Muscle of leg (tissue), 11 donors: ENCODE results near the gene KLHL10. TPM values are rescaled to one million over a fixed set of nuclear protein-coding genes. Genes with fewer than 3 reads are reported as not detected.

Experiments used
- DNase-seq: peaks from one replicate; pipeline ENCODE4 v3.0.0; 2013
- H3K27ac ChIP-seq: one replicate; pipeline ENCODE4 v1.5.1; 2013; ENCODE audit warnings: mild to moderate bottlenecking, low read length, control low read depth
- H3K27me3 ChIP-seq: one replicate; pipeline ENCODE4 v1.6.1; 2013; ENCODE audit warnings: low read length; ENCODE audit not compliant: control insufficient read depth, insufficient read depth
- H3K36me3 ChIP-seq: one replicate; pipeline ENCODE4 v1.6.1; 2013; ENCODE audit warnings: low read length; ENCODE audit not compliant: control insufficient read depth, insufficient read depth
- H3K4me1 ChIP-seq: one replicate; pipeline ENCODE4 v1.6.1; 2013; ENCODE audit warnings: low read length; ENCODE audit not compliant: control insufficient read depth, insufficient read depth
- H3K4me3 ChIP-seq: one replicate; pipeline ENCODE4 v1.5.1; 2013; ENCODE audit warnings: low read length, control low read depth
- H3K9me3 ChIP-seq: replicated peaks from 2 replicates; pipeline ENCODE4 v1.6.1; 2013; ENCODE audit warnings: low read depth, low read length; ENCODE audit not compliant: control insufficient read depth
- WGBS: methylation state at CpG from one replicate; pipeline ENCODE4 v1.1.5; 2013; ENCODE audit warnings: missing lambda C conversion rate; ENCODE audit not compliant: insufficient coverage; 5-methylcytosine and 5-hydroxymethylcytosine counted together
- polyA plus RNA-seq, 8 donors: library from polyadenylated mRNA; unstranded; fragments of 120-200 nt; gene quantifications; one replicate each; pipeline versions ENCODE4 v1.2.1 to v1.2.3, GENCODE V29; 2013; ENCODE audit warnings: inconsistent platforms in 1 of 8, low replicate concordance in 1 of 8; ENCODE audit not compliant: insufficient read length in 8 of 8, insufficient read depth in 1 of 8
- total RNA-seq: library from RNA; stranded (reverse); fragments of 120-200 nt; gene quantifications from one replicate; pipeline ENCODE4 v1.2.4, GENCODE V29; 2013

KLHL10 gene
- total and polyA plus RNA-seq, 9 donors = 0.08 to 0.51 (median 0.20) TPM; not detected in 1

DNA sequence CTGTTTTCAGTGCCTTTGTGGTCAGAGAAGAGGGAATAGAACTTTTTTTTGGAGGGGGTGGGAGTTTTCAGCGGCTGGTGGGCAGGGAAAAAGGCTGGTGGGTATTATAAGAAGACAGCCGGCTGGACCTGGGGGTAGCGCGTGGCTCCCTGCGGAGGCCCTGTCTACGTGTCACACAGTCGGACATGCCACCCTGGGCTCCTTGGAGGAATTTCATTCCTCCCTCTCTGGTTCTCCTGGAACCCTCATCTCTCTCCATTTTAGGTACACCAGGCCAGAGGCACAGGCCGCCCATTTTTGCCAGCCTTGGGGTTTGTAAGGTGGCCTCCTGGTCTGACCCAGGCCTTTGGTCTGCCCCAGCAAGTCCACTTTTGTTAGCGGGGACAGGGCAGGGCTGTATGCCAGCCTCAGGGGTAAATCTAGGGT, 23.9 kb upstream of the KLHL10 start:
- Histone ChIP-seq H3K4me1 (peaks cover 33% of the 10 kb centered on the region), H3K27ac (peak overlapping the region; percentile 90), H3K36me3 (peaks cover 24% of the 10 kb centered on the region), H3K9me3 (no peaks in the 10 kb centered on the region), H3K4me3 (peak overlapping the region; percentile 83), H3K27me3 (peaks cover 2% of the 10 kb centered on the region)
- no peak for DNase-seq
- 0% methylated on average over 1 of the region's 9 CpGs for WGBS

DNA sequence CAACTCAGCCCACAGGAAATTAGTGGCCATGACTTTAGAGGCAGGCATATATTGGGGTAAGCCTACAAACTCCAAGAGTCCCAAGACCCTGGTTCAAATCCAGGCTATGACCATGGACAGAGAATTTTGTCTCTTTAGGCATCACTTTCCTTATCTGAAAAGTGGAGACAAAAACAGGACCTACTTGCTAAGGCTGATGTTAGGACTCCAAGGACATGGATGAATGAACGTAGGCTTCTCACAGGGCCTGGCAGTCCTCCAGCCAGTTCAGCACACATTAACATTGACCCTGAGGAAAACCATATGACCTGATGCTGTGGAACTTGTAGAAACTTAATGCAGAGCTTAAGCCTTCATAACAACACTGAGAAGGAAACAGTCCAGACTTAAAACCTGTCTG, 23.4 kb upstream of the KLHL10 start:
- H3K27ac ChIP-seq = peak overlapping the region; percentile 90
- H3K27me3 ChIP-seq = peaks cover 2% of the 10 kb centered on the region
- H3K4me1 ChIP-seq = peaks cover 33% of the 10 kb centered on the region
- 0% methylated on average over 1 of the region's 1 CpG for WGBS
- DNase-seq = no peak
- peak overlapping the region; percentile 83 for H3K4me3 ChIP-seq
- peaks cover 20% of the 10 kb centered on the region for H3K36me3 ChIP-seq
- H3K9me3 ChIP-seq = no peaks in the 10 kb centered on the region

DNA sequence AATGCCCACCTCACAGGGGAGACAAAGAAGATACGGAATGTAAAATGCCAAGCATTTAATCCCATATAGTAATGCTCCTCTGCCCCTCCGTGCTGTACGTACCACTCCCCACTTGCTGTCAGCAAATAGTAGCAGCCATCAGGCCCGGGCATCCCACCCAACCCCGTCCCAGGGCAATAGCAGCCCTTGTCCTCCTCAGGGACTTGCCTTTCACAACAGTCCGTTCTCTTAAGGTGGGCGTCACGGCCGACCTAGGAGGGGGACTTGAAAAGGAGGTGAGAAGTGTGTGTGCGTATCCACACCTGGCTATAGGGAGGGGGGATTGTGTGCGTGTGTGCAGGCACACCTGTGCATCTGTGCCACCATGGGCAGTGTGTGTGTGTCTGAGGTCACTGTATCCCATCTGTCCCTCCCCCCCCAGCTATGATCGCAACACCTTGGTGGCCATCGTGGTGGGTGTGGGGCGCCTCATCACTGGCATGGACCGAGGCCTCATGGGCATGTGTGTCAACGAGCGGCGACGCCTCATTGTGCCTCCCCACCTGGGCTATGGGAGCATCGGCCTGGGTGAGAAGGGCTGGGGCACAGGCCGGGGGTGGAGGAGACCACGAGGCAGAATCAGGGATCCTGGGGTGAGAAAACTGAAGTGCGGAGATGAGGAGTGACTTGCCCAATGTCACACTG, 20.8 kb upstream of the KLHL10 start:
- no peak for DNase-seq
- peaks cover 20% of the 10 kb centered on the region for H3K4me1 ChIP-seq
- no peaks in the 10 kb centered on the region for H3K27me3 ChIP-seq
- no peak overlapping the region for H3K27ac ChIP-seq
- 91% methylated on average over 17 of the region's 23 CpGs for WGBS
- no peaks in the 10 kb centered on the region for H3K9me3 ChIP-seq
- peaks cover 32% of the 10 kb centered on the region for H3K36me3 ChIP-seq
- H3K4me3 ChIP-seq = no peak overlapping the region

DNA sequence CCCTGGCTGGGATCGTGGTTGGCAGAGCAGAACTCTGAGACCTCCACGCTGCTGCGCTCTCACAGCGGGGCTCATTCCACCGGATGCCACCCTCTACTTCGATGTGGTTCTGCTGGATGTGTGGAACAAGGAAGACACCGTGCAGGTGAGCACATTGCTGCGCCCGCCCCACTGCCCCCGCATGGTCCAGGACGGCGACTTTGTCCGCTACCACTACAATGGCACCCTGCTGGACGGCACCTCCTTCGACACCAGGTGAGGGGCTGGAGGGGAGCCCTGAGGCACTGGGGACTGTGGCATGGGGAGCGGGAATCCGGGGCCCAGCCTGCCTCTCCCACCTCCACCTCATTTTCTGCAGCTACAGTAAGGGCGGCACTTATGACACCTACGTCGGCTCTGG, 19.6 kb upstream of the KLHL10 start:
- 100% methylated on average over 14 of the region's 20 CpGs for WGBS
- Histone ChIP-seq H3K27ac (no peak overlapping the region), H3K27me3 (no peaks in the 10 kb centered on the region), H3K36me3 (peaks cover 43% of the 10 kb centered on the region), H3K4me3 (no peak overlapping the region), H3K4me1 (peaks cover 13% of the 10 kb centered on the region), H3K9me3 (no peaks in the 10 kb centered on the region)
- DNase-seq = no peak

DNA sequence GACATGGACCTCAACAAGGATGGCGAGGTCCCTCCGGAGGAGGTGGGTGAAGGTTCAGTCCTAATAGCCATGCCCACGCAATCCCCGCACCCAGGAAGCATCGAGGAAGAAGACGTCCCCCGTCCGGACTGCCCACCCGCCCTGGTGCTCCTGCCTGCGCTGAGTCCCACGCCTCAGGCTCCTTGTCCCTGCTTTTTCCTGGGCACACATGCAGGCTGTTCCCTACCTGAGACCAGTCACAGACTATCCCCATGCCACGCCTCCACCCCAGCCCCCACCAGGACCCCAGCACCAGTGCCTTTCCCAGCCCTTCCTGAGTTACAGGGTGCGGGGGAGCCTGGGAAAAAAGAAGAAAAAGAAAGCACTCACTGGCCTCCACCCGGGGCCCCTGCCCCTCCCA, 15.8 kb upstream of the KLHL10 start:
- Histone ChIP-seq H3K9me3 (no peaks in the 10 kb centered on the region), H3K27ac (no peak overlapping the region), H3K36me3 (peaks cover 64% of the 10 kb centered on the region), H3K27me3 (no peaks in the 10 kb centered on the region), H3K4me1 (no peaks in the 10 kb centered on the region), H3K4me3 (no peak overlapping the region)
- no peak for DNase-seq
- WGBS = 89% methylated on average over 4 of the region's 14 CpGs

DNA sequence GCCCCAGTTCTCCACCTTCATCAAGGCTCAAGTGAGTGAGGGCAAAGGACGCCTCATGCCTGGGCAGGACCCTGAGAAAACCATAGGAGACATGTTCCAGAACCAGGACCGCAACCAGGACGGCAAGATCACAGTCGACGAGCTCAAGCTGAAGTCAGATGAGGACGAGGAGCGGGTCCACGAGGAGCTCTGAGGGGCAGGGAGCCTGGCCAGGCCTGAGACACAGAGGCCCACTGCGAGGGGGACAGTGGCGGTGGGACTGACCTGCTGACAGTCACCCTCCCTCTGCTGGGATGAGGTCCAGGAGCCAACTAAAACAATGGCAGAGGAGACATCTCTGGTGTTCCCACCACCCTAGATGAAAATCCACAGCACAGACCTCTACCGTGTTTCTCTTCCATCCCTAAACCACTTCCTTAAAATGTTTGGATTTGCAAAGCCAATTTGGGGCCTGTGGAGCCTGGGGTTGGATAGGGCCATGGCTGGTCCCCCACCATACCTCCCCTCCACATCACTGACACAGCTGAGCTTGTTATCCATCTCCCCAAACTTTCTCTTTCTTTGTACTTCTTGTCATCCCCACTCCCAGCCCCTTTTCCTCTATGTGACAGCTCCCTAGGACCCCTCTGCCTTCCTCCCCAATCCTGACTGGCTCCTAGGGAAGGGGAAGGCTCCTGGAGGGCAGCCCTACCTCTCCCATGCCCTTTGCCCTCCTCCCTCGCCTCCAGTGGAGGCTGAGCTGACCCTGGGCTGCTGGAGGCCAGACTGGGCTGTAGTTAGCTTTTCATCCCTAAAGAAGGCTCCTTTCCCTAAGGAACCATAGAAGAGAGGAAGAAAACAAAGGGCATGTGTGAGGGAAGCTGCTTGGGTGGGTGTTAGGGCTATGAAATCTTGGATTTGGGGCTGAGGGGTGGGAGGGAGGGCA, 15.1 kb upstream of the KLHL10 start:
- Histone ChIP-seq H3K4me3 (no peak overlapping the region), H3K27ac (no peak overlapping the region), H3K27me3 (no peaks in the 10 kb centered on the region), H3K9me3 (no peaks in the 10 kb centered on the region), H3K36me3 (peaks cover 67% of the 10 kb centered on the region), H3K4me1 (no peaks in the 10 kb centered on the region)
- no peak for DNase-seq
- WGBS = 75% methylated on average over 10 of the region's 12 CpGs

DNA sequence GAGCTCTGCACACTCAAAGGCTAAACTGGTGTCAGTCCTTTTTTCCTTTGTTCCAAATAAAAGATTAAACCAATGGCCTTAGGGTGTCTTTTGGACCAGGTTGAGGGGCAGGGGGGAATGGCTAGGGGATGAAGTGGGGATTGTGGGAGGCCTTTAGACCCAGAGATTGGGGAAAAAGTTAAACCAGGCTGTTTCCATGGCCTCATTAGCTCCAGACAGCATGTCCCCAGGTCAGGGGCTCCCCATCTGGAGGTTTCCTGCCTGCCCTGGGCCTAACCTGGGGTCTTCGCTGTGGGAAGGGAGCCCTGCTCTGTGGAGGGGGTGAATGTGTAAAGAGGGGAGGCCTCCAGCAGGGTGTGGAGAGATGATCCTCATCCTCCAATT, 14.5 kb upstream of the KLHL10 start:
- Histone ChIP-seq H3K27ac (no peak overlapping the region), H3K4me1 (no peaks in the 10 kb centered on the region), H3K36me3 (peaks cover 68% of the 10 kb centered on the region), H3K27me3 (no peaks in the 10 kb centered on the region), H3K4me3 (no peak overlapping the region), H3K9me3 (no peaks in the 10 kb centered on the region)
- no CpG with 5 or more reads among the region's 1 CpG for WGBS
- no peak for DNase-seq

DNA sequence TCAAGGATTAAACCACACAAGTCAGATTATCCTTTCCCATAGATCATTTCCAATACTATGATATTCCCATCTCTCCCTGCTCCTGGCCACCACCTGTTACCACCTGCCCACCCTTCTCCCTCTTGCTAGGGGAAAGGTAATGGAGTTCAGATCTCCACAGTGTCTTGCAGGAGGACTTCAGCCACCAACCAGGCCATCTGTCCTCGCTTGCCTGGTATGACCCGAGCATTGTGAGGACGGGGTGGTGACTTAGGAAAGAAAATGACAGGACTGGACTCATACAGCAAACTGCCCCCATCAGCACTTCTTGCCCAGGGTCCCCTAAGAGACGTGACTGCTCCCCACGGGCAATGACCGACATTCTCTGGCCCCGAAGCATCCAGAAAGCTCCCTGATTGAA, 14.0 kb upstream of the KLHL10 start:
- no peak overlapping the region for H3K4me3 ChIP-seq
- no peaks in the 10 kb centered on the region for H3K4me1 ChIP-seq
- no peaks in the 10 kb centered on the region for H3K9me3 ChIP-seq
- H3K27ac ChIP-seq = no peak overlapping the region
- WGBS = 80% methylated on average over 2 of the region's 7 CpGs
- peaks cover 67% of the 10 kb centered on the region for H3K36me3 ChIP-seq
- no peaks in the 10 kb centered on the region for H3K27me3 ChIP-seq
- DNase-seq = no peak

DNA sequence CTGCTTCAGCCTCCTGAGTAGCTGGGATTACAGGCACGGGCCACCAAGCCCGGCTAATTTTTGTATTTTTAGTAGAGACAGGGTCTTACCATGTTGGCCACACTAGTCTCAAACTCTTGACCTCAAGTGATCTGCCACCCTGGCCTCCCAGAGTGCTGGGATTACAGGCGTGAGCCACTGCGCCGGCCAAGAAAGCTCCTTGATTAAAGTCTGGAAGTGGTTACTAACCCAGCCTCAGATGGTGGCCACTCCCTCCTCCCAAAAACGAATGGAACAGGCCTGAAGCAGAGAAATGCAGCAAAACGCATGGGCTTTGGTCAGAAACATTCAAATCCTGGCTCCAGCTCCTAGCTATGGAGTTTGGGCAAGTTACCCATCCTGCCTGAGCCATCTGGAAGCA, 13.5 kb upstream of the KLHL10 start:
- Histone ChIP-seq H3K27ac (no peak overlapping the region), H3K4me1 (no peaks in the 10 kb centered on the region), H3K4me3 (no peak overlapping the region), H3K9me3 (no peaks in the 10 kb centered on the region), H3K27me3 (no peaks in the 10 kb centered on the region), H3K36me3 (peaks cover 71% of the 10 kb centered on the region)
- 74% methylated on average over 3 of the region's 7 CpGs for WGBS
- no peak for DNase-seq

DNA sequence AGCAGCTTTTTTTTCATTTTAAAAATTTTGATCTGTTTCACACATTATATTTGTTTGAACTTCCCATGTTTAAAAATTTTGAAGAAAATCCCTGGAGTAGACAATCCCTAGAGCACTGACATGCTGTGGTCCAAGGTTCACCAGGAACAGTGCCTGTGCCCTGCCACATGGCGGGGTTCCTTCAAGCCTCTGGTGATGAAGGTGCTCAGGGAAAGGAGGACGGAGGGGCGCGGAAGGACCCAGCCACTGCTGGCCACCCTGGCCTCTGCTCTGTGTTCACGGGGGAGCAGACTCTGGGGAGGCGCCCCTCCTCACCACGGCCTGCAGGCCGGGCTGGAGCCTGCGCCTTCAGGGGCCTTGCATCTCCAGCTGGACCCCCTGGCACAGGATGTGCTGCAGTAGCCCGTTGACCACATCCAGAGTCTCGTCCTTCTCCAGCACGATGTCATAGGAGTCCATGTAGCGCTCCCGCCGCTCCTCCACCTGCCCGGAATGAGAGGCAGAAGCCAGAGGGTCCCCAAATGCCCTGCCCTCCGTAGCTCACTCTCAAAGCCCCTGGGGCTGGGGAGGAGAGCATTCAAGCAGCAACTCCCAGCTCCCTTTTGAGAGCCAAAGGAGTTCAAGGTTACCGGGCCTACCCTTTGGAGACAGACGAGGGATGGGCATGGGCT, 12.3 kb upstream of the KLHL10 start:
- WGBS = 82% methylated on average over 18 of the region's 19 CpGs
- DNase-seq = no peak
- H3K4me3 ChIP-seq = no peak overlapping the region
- no peaks in the 10 kb centered on the region for H3K27me3 ChIP-seq
- no peaks in the 10 kb centered on the region for H3K4me1 ChIP-seq
- H3K27ac ChIP-seq = no peak overlapping the region
- peaks cover 67% of the 10 kb centered on the region for H3K36me3 ChIP-seq
- no peaks in the 10 kb centered on the region for H3K9me3 ChIP-seq
